Measurements from ENCODE around the gene PRKCA.
"Not testable (repeated sequence)": the region's sequence is repeated elsewhere in the genome, so short reads cannot be mapped to it uniquely, and the experiment has no call there.

Gene PRKCA

DNA sequence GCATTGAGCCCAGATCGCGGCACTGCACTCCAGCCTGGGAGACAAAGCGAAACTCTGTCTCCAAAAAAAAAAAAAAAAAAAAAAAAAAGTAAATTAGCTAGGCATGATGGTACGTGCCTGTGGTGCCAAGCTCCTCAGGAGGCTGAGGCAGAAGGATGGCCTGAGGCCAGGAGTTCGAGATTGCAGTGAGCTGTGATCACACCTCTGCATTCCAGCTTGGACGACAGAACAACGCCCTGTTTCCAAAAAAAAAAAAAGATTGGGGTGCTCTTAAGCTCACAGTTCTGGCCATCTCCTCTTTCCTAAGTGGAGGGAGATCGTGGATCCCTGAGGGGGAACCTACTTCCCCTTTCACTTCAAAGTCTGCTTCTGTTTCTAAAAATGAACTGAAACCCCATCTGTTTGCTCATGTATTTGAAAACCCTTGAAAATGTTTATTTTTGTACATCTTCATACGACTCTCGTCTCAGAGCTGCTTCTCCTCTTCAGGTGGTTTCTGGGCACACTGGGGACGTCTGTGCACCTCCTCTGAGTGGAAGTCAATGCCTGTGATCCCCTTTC is 138.8 kb downstream of the PRKCA start:
- no peak for DNase-seq (ENCODE audit: low spot score)

DNA sequence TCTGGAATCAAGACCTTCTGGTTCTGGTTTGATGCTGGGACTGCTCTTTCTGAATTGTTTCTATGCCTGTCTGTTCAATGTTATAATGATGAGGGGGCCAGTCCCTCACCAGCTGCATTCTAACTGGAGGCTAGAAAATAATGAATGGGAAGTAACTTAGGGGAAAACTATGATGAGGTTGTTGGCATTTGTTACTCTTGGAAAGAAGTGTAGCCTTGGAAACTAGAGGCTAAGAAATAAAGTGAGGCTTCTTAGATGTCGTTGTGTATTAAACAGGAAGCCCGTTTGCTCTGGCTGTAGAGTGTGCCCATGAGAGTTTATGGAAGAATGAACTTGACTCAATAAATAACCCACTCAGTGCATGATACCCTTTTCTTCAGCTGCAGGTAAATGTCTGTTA is 140.8 kb downstream of the PRKCA start:
- DNase-seq (ENCODE audit: low spot score), result no peak

DNA sequence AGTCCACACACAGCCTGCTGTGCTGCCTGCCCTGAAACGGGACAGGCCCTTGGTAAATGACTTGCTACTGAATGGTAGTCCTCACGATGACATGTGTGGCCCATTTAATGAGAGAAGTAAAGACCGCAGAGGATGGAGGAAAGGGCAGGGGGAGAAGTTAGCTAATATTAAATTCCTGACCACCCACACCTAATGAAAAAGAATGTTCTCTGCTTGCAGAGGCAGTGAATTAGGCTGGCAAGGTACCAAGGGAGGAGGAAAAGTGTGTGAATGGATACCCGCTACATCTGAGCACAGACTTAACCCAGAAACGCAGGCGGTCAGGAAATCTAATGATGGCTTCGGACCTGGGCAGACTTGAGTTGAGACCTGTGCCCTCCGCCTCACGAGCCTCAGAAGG is 141.2 kb downstream of the PRKCA start:
- DNase-seq (ENCODE audit: low spot score), result no peak

DNA sequence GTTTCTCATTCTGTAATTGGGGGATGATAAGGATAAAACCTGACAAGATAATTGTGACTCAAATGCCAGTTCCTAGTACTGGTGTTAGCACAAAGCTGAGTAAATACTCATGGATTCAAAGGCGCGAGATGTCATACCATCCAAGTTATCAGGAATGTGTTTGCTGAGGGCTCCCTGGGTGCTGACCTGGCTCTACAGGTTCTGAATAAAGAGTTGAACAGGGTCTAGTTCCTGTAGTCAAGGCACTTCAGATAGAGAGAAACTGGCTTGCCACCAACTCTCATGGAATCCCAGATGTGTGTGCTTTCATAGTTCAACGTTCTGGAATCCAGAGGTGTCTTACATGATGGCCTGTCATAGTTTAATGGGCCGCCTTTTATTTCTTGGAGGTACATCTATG is 141.6 kb downstream of the PRKCA start:
- DNase-seq (ENCODE audit: low spot score), result no peak

DNA sequence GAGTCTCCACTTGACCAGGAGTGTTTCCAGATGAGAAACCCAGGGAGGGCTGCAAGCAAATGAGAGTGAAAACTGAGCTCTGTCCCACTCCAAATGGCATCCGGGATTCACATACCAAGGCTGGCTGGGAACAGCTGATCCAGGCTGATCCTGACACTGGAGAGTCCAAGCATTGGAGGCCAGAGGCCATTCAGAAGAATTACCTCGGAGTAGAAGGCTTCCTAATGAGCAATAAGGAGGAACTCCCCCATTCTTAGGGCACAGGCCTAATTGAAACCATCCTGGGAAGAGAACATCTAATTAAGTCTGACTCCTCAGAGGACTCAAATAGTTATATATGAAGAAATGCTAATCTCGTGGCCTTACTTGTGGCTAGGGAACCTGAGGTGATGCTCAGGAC is 142.8 kb downstream of the PRKCA start:
- no peak for DNase-seq (ENCODE audit: low spot score)

DNA sequence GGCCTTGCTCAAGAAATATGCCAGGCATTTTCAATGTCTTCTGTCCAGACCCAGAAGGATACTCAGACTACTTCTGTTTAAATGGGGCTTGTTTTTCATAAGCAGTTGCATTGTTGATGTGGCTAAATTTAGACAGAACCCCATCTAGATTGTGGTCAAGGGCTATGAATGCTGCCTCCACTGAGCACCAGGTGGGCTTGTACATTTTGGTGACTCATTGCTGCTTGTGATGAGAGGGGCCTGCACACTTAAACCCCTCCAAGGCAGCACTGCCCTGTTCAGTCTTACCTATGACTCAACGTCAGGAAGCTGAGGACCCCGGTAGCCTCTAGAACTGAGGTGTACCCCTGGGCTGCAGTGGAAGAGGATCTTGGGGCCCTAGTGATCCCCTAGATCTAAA is 144.0 kb downstream of the PRKCA start:
- no peak for DNase-seq (ENCODE audit: low spot score)

DNA sequence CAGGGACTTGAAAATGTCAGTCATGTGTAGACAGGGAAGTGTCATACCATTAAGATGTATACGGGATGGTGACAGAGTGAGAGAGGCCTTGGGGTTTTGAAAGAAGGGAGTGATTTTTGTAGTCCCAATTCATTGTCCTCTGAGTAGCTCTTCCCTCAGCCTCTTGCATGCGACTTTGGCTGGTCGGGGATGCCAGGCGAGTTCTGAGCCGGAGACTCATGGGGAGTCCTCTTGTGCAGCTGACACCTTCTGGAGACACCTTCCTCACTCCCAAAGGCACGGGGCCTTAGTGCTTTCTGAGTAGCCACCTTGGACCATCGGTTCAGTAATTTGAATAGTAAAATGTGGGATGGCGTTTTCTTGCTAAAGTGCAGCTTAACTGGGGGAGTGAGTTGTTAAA is 144.7 kb downstream of the PRKCA start:
- no peak for DNase-seq (ENCODE audit: low spot score)

DNA sequence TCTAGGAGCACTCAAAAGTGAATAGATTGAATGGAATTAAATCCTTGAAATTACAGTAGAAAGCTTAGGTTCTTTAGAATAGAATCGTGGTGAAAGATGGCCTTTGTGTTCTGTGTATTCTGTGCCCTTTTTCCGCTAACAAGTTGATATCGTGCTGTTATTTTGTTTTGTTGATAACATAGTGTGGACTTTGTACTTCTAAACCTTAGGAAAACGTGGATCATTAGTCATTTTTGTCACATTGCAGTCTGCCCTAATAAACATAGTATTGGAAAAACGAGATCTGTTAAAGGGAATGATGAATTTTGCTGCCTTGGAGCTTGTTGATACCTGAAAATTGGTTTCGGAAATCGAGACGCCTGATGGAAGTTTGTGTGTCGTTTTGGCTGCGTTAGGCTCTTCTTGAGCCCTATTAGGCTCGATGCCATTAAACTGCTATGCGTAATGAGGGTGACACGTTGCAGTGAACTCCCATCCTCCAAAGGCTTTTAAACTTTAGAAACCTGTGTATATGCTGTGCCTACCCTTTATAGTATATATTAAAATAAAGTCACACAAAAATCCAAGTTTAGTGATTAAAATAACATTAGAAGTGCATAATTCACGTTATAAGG is 145.7 kb downstream of the PRKCA start:
- no peak for DNase-seq (ENCODE audit: low spot score)

DNA sequence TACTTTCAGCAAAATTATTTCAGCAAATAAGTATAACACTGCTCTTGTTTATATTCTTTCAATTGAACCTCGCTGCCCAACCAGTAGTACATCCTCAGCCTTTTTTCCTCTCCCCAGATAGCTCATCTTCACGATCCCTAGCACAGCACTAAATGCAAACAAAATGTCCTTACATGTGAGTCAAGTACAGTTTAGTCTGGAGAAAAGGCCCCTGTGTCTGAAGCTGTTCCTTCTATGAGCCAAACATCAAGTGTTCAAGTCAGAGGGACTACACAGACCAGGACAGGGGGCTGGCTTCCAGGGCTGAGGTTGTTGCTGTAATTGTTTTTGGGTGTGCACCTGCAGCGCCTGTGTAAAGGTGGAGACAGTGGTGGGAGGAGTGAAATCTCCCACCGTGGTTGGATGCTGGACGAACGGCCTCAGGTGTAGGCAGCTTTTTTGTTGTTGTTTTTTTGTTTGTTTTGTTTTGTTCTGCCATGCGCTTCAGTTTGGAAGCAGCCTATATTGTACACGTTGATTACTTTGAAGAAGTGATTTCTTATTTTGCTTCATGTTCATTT is 147.1 kb downstream of the PRKCA start:
- DNase-seq (ENCODE audit: low spot score), result no peak

DNA sequence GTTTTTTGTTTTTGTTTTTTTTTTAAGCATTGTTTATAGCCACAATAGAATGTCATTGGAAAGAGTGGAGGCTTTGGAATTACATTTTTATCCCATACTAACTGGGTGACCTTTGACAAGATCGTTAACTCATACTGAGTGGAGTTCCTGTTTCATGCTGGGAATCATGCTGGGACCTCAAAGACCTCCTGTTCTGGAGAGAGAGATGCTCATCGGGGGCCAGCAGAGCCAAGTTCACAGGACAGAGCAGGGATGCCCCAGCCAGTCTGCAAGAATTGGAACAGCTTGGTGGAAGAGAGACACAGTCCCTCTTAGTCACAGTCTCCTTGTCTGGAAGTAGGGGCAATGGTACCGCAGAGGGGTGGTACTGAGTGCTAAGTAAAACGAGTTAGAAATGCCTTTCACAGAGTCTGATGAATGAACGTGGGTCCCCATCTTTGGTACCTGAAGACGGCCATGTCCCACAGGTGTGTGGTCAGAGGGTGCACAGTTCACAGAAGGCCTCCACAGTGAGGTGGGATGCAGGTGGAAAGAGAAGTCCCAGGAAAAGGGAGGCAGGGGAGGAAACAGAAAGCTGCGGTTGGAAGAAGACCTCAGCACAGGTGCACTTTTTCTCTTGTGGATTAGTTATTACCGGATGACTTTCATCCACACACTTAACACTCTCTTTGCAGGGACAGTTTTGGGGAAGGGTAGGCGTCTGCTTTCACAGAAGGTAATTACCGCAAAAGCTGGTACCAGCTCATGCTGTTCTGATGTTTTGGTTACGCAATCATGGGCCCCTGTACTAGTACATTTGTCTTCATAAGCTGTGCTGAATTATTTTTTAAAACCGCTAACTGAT is 147.8 kb downstream of the PRKCA start:
- no peak for DNase-seq (ENCODE audit: low spot score)

DNA sequence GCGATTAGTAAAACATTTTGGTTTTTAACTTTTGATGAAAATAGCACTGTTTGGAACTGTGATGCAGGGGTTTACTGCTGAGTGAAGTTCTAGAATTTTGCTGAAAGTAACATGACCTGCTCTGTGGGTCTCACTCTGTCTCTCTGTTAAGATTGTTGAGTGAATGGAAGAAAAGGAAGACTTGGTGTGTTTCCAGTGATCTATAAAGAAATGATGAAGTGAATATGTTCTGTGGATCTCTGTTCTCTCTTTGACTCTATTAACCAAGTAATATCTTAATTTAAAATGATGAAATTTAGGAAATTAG is 148.4 kb downstream of the PRKCA start:
- DNase-seq (ENCODE audit: low spot score), result no peak

DNA sequence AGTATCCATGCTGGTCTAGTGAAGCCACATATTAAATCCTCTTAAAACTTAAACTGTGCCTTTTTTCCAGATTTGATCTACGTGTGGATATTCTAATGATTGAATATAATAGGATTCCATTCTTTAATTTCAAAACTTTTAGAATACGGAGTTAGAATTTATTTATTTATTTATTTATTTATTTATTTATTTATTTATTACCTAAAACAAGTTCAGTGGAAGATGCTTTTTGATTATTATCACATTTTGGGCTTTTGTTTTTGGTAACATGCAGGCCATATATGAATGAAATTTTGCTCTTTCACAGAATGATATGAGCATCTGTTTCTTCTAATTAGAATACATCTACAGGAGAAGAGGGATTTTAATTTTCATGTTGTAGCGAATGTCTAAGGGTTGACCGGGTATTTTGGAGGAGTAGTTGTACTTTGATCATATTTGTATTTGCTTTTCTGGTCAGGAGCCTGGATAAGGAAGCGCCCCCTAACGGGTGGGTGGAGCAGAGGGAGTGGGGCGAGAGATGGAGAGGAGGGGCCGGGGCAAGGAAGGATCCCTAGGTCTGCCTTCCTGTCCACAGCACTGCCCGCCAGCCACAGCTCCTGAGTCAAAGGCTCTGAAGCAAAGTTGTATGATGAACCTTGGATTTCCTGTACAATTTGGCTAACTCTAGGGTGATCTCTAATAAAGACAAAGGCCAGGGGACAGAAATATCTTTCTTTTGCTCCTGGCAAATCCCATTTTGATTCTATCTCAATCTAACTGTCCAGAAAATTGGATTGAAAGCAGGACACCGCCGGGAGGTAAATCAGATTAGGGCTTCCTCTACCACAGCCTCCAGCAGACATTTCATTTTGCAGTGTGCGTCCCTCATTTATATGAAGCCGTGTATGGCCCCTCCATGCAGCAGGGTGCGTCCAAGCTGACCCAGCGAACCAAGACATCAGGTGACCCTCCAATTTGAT is 149.1 kb downstream of the PRKCA start:
- DNase-seq (ENCODE audit: low spot score), result no peak

DNA sequence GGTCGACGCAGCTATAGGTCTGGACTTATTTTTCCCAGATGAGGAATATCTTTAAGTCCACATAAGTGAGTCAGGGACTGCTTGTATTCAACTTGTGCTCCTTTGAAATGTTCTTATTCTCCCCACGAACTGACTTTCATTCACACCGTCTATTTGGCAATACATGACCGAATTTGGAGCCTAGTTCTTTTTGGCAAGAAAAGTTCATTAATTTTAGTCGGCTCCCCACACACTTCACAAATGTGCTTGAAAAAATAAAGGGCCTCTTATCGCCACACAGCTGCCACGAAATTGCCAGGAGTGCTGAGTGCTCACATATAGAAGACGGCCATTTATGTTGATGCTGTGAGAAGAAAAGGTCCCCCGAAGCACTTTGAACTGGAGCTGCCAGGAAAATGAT is 152.6 kb downstream of the PRKCA start:
- no peak for DNase-seq (ENCODE audit: low spot score)

DNA sequence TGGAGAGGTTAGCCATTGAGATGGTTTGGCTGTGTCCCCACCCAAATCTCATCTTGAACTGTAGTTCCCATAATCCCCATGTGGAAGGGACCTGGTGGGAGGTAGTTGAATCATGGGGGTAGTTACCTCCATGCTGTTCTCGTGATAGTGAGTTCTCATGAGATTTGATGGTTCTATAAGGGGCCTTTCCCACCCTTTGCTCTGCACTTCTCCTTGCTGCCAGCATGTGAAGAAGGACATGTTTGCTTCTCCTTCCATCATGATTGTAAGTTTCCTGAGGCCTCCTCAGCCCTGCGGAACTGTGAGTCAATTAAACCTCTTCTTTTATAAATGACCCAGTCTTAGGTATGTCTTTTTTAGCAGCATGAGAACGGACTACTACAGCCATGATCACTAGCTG is 155.1 kb downstream of the PRKCA start:
- not testable (repeated sequence) for DNase-seq (ENCODE audit: low spot score)

DNA sequence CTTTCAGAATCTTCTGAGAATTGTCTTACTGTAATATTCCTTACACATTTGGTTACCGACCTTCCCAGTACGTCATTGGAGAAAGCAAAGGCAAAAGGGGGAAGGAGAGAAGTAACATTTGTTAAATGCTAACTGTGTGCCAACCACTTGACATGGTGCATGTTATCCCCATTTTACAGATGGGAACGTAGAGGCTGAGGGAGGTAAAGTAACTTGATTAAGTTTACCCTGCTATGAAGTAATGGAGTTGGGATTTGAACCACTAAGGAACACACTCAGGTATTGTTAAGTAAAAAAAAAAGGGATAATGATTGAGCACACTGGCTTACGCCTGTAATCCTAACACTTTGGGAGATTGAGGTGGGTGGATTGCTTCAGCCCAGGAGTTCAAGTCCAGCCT is 156.4 kb downstream of the PRKCA start:
- DNase-seq (ENCODE audit: low spot score), result no peak

DNA sequence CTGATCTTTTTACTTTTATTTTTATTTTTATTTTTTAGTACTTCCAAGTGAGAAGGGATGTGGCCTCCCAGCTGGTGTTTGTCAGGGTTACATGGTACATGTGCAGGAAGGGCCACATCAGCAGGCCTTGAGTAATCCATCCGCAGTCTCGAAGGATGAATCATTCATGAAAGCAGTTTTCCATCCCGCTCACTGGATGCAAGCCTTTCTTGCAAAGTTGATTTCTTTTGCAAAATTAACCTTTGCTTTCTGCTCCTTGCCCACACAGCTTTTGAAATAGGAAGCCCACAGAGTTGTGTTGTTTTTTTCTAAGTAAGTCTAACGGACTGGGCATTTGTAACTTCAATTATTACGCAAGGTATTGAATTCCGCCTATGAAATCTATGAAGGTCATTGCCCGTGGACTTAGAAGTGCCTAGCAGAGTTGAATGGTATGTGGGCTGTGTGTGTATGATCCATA is 157.4 kb downstream of the PRKCA start:
- DNase-seq (ENCODE audit: low spot score), result no peak

DNA sequence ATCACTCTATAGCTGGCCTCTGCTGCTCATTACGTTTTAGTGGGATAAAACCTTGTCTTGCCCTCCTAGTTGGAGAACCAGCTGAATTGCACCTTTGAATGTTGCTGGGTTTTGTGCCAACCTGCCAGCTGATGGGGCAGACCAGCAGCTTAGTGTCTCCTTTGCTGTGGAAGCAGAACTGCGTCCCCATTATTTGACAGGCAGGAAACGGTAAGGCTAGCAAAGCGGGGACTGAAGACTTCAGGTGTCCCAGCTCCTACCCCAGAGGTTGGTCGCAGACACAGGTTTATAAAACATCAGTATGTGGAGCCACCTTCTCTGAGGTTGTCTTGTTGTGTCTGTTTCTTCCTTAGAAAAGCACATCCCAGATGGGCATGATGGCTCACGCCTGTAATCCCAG is 158.1 kb downstream of the PRKCA start:
- DNase-seq (ENCODE audit: low spot score), result no peak

DNA sequence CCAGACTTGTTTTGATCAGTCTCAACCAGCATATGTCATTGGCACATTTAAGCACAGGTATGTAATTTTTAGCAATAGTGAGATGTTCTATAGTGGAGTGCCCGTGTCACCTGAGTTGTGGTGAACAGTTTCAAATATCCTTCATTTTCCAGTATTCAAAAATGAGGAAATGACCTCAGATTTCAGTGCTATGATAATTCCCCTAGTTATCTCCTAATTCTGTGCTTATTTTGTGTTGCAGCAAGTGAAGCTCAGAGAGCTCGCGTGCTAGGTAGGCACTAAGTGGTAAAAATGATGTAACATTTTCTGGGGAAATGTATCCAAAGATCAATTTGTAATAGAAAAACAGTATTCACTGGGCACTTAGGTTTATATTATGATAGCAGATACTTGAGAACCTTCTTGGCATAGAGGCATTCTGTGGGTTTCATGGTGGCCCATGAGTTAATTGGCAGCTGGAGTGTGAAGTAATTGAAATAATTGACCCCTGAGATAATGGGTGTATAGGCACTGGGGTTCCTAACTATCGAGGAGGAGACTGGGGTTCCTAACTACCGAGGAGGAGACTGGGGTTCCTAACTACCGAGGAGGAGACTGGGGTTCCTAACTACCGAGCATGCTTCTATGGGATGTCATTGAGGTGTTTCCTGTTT is 159.1 kb downstream of the PRKCA start:
- DNase-seq (ENCODE audit: low spot score), result no peak

DNA sequence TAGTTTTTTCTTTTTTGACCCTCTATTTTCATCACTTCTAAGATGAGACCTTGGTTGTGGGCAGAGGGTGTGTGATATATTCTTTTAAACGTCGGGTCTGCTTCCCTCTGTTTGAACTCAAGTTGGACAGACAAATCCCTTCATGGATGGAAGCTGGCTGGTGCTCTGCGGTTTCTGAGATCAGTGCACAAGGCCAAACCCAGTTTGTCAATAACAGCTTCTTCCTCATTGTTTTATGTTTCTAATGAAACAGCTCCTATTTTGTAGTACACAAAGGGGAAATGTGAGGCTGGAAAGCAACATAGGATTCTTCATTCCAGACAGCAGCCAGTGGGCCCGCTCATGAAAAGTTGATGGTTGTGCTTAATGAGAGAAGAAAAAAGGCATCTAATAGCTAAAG is 159.6 kb downstream of the PRKCA start:
- DNase-seq (ENCODE audit: low spot score), result no peak

DNA sequence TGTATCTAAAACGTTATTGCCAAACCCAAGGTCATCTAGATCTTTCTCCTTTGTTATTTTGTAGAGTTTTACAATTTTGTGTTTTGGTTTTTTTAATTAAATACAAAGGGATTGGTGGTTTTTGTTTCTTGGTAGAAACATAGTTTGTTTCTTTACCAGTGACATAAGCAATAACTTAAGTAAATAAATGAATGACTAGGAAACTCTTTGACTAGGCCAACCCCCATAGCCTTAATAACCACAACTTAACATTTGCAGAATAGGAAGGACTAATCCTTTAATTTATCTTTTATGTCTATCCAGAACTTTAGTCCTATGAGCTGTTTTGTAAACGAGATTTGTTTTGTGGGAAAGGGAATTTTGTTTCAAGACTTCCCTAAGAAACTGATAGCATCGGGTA is 162.5 kb downstream of the PRKCA start:
- no peak for DNase-seq (ENCODE audit: low spot score)

DNA sequence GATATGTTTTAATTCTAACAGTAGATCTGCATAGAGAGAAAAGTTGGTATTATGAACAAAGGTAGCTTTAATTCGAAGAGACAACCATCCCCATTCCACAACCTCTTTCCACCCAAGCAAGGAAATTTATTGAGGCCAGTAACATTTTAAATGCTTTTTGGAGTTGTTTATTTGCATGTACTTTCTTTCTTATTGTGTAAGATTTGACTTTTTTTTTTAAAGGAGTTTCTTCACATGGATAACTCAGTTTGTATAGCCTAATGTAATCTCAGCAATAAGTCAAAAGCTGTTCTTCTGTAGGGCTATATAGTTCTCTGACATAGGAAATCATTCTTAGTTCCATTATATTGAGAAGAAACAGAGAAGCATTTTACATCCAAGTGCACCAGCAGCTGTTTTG is 163.3 kb downstream of the PRKCA start:
- DNase-seq (ENCODE audit: low spot score), result no peak

Data from hematopoietic multipotent progenitor cell treated with erythropoietin and hydrocortisone succinate and interleukin-3 and kit ligand, for 15 days (in vitro differentiated cells).